SKM-1 (cell line): ENCODE data around the gene JAML.
A peak's percentile ranks its signal among the peaks of the same experiment; 100 is the strongest.

Source experiments
- DNase-seq: peaks from one replicate; lab custom pipeline; 2025; ENCODE audit not compliant: unreplicated experiment; lab: John Stamatoyannopoulos, UW

JAML gene

GRCh38 chr11:118240999-118241763 is 16.4 kb upstream of the JAML start:
- DNase-seq: peak; percentile 70

DNA sequence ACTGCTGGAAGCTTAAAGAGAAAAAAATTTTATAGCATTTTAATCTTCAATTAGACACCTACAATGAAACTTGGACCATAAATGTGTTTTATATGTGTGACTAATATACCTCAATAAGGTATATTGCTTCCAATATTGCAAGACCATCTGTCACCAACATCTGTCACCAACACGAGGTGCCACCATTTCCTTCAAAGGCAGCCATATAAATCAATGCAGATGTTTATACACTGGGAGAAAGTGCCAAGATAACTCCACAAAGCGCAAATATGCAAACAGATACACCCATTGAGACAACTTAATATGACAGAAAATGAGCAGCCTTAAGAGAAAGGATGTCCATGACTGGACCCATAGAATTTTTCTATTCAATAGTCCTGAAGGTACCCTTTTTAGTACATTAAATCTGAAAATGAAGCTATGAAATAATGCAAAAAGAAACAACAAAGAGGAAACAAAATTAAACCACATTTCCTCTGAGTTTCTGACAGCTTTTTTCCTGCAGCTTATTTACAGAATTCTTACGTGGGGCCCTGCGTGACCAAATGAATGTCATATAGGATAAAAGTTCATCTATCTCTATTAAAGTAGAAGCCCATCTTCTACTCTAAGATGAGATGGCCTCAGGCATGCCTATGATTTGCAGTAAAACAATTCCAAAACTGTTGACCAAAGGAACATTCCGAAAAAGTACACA is 14.8 kb upstream of the JAML start:
- no peak for DNase-seq

DNA sequence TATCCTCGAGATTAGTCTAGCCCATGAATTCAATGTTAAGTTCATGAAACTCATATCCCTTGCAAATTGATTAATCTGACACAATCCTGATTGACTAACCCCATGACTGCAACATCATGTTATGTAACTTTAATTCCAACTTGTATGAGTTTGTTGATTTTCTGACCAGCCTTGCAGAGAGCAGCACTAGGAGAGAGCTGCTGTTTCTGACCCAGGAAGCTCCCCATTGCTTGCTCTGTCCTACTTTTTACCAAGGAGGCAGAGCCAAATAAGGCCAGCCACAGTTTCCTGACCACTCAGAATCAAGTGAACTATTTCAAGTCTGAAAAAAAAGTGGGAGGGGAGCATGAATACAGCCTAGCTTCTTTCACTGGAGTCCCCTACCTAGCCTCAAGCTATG is 14.1 kb upstream of the JAML start:
- DNase-seq: peak; percentile 32

DNA sequence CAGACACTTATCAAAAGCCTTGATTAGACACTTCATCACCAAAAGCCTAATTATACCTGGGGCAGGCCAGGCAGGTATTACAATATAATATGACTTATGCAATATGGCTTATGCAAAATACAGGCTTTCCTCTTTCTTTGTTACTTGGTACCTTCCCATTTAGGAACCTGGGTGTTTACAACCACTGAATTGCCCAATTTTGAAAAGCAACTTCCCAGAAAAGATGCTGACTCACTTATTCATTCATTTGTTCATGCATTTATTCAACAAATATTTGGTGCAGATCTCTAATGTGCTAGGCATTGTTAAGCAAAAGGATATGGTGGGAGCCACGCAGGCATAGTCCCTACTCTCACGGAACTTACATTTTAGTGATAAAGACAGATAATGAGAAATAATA is 13.6 kb upstream of the JAML start:
- DNase-seq: peak; percentile 66

DNA sequence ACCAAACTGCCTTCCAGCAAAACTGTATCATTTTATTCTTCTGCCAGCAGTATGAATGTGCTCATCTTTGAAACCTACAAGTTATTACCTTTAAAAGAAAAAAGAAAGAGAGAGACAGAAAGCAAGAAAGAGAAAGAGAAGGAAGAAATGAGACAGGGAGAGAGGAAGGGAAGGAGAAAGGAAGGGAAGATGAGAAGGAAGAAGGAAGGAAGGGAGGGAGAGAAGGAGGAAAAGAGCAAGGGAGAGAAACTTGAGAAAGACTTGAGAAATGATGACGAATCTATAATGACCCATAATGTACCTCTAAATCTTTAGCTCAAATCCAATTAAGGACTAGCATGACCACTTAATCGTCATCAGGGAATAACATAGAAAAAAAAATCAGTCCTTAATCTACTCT is 11.4 kb upstream of the JAML start:
- no peak for DNase-seq

DNA sequence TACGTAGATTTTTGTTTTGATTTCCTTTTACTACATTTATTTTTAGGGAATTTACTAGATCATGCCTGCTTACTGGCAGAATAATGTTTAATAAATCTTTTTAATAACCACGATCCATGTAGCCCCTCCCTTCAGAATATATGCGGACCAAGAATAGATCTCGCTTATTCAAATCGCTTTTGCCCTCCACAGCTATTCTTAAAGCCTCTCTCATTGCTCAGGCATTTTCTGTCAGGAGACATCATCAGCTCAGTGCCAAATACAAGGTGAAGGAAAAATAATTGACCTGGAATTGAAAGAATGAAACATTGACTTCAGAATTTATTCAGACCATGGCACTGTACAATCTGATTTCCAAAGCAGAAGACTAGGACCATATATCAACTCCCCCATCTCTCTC is 10.0 kb upstream of the JAML start:
- DNase-seq: no peak

DNA sequence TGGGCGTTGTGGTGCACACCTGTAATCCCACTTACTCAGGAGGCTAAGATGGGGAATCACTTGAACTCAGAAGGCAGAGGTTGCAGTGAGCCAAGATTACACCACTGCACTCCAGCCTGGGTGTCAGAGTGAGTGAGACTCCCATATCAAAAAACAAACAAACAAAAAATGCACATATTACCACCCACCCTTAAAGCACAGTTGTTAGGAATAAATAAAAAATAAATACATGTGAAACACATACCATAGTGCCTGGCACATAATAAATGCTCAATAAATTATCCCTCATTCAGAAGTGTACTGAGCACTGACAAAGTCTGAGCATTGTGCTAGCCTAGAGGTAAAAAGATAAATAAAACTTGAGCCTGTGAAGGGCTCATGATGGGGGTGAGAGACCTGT is 9.0 kb upstream of the JAML start:
- DNase-seq: no peak

DNA sequence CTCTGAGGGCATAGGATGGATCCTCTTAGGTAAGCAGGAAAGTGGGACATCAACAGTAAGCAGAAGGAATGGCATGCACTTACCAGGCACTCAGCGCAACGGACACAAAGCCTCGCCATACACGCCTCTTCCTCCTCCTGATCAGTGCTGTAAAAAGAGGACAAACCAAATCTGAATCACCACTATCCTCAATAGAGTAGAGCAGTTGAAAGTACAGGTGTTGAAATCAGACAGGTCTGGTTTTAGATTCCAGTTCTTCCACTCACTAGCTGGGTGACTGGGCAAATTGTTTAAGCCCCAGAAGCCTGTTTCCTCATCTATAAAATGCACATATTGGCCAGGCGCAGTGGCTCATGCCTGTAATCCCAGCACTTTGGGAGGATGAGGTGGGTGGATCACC is 8.6 kb upstream of the JAML start:
- DNase-seq: no peak

GRCh38 chr11:118232659-118233058 is 7.8 kb upstream of the JAML start:
- no peak for DNase-seq

DNA sequence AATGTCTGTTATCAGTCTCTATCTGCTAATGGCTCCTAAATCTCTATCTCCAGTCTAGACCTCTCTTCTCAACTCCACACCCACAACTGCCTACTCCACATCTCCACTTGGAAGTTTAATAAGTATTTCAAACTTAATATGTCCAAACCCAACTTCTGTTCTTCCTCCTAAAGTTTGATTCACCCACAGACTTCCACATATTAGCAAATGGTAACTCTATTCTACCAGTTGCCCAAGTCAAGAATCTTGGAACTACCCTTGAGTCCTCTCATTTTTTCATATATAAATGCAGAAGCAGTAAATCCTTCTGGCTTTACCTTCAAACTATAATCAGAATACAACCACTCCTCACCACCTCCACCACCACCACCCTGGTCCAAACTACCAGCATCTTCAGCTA is 6.7 kb upstream of the JAML start:
- DNase-seq: no peak

- no peak for DNase-seq
Measured at GRCh38 chr11:118230088-118230487, 5.3 kb upstream of the JAML start.

DNA sequence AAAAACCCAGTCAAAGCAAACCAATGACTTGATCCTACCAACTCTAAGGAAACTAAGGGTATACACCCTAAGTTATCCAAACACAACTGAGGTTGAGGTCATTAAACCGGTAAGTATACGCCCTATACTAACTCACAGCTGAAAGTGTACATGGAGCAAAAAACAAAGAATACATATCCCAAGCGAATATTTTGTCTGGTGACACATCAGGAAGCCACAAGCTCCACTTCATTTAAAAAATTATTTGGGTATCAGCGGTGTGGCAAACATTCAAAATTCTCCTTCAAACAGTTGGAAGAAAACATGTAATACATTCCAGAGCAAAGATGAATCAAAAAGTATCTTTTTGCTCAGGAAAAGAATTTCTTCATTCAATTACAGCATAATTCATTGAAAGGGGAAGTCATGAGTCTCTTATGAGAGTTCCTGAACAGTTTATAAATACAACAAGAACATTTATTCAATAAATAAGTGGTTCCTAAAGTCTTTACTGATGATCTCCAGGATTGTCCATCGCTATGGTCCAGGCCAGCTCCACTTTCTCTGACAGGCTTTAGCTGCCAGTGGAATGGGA is 4.5 kb upstream of the JAML start:
- no peak for DNase-seq

DNA sequence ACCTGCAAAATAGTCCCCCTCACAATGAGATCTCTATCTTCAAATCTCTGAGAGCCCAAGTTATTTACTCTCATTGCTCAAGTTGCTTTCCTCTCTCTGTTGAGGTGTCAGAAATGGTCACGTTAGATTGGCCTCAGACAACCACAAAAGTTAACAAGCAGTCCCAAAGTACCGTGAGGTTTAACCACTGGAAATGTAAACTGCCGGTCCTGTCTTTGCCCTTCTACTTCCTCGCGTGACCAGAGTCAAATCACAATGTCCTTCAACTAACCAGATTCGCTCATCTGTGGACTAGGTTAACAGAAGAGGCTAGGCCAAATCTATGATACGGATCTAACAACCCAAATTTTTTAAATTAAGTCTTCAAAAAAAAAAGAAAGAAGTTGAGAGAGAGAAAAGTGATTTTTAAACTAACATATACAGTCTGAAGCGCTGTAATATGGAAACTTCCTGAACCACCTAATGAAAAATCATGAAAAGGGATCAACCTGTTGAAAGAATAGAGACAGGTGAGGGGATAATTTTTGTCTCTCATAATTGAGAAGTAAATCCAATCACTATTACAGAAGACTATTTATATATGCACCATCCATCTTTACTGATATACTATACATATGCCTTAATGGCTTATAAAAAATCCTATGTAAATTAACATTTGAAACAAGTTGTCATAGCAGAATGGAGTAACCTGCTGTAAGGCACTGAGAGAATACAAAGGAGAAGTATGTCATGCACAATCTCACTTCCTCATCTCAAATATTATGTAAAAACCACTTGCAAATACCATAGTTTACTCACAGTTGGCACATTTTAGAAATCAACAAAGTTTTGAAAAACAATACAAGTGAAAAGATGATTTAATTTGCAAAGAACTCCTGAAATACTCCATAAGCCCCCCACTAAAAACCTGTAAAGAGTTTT is 3.3 kb upstream of the JAML start:
- peak; percentile 77 for DNase-seq

- DNase-seq: no peak
Measured at GRCh38 chr11:118226781-118227180, 2.0 kb upstream of the JAML start.

DNA sequence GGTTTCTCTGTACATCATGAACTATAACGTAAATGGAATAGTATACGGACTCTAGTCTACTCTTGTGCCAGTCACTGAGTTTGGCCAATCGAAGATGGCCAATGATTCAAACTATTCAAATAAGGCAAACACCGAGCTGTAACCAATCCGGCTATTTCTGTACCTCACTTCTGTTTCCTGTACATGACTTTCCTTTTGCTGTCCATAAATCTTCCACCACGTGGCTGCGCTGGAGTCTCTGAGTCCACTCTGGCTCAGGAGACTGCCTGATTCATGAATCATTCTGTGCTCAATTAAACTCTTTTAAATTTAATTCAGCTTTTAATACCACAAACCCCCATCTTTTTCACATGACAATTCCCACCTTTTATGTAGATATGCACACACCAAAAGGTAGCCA is 1.5 kb upstream of the JAML start:
- DNase-seq: no peak

DNA sequence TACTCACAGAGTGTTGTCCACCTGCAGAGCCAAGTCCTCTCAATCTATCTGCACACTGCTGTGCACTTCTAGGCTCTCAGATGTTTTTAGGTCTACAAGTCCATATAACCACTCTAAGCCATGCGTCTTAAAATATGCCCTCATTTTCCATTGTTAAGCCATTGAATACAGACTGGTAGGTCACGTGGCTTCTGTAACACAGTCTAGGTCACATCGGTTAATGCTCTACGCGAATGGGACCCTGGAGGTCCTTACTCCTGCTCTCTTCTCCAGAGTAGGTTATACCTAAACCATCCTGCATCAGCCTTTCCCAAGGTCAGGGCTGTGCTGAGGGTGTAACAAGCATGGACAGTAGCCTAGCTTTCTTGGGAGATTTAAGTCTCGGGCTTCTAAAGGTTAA is 819 bp downstream of the JAML start:
- DNase-seq: no peak

DNA sequence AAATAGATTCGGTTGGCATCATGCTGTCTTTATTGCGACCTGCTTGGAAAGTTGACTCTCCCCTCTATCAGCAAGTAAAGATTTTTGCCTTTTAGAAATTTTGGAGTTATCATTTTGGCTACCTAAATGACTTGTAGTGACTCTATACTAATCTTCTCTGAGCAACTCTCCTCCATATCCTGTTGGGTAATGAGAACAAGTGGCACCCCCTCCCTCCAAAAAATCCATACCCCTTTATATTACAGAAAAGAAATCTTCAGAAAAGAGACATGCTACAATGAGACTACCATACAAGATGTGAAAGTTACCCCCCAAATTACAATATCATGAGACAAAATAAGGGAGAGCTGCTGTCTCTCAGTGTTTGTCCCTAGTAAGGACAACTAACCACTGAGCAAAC is 1.2 kb downstream of the JAML start:
- DNase-seq: no peak

- DNase-seq: no peak
Measured at GRCh38 chr11:118222437-118222836, 2.4 kb downstream of the JAML start.

DNA sequence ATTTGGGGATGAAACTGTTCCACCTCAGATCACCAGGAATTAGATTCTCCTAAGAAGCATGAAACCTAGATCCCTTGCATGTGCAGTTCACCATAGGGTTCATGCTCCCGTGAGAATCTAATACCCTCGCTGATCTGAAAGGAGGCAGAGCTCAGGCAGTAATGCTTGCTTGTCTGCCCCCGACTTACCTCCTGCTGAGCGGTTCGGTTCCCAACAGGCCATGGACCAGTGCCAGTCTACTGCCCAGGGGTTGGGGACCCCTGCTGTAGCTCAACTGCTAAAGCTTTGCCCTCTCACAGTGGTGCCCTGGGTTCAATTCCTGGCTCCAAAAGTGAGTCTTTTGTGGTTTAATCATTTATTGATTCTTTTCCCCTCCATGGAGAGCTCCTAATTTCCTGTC is 3.4 kb downstream of the JAML start:
- DNase-seq: no peak

DNA sequence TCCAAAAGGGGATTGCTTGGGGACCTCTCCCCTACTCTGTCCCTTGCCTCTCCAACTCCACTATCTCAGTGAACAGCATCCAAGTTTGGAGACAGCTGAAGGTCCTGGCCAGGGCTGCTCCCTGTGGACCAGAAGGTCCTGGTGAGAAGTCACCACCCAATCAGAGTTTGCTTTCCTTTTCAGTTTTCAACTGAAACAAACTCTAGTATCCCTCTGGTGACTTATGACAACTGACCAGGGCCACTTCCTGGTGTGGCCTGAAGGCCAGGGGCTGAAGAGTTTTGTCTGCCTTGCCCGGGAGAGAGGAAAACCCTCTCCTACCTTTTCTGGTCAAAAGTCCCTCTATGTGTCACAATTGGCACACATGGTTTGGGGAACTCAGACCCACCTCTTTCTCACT is 5.1 kb downstream of the JAML start:
- no peak for DNase-seq

DNA sequence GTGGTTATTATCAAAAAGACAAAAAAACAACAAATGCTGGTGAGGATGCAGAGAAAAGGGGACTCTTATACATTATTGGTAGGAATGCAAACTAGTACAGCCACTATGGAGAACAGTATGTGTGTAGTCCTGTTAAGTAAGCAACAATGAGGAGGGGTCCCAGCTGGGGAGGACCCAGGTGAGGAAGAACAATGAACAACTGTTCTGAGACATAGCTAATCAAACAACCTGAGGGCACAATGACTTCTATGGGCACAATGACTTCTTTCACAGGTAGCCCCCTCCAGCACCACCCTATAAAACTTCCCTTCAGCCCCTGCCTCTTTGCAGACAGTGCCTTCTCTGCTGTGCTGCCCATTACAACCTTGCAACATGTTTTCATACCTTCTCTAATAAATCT is 5.6 kb downstream of the JAML start:
- DNase-seq: no peak
